Nephron progenitor cell (in vitro differentiated cells): Measurements from ENCODE around the gene RAB36.
A peak's percentile ranks its signal among the peaks of the same experiment; 100 is the strongest.

Experiments used
- DNase-seq: peaks from one replicate; pipeline ENCODE4 v3.0.0; 2021
- H3K27ac Mint-ChIP-seq: 2 replicates; pipeline ENCODE4 v1.8.0; 2021; ENCODE audit warnings: mild to moderate bottlenecking, moderate library complexity, mixed read lengths
- H3K27me3 Mint-ChIP-seq: 2 replicates; pipeline ENCODE4 v1.8.0; 2021; ENCODE audit warnings: mild to moderate bottlenecking, low read depth, mixed read lengths; ENCODE audit not compliant: poor library complexity
- H3K36me3 Mint-ChIP-seq: 2 replicates; pipeline ENCODE4 v1.8.0; 2021; ENCODE audit warnings: low read depth, mixed read lengths
- H3K4me1 Mint-ChIP-seq: 2 replicates; pipeline ENCODE4 v1.8.0; 2021; ENCODE audit warnings: mixed read lengths
- H3K4me3 Mint-ChIP-seq: 2 replicates; pipeline ENCODE4 v1.8.0; 2021; ENCODE audit warnings: mild to moderate bottlenecking, moderate library complexity, mixed read lengths
- H3K9me3 Mint-ChIP-seq: 2 replicates; pipeline ENCODE4 v1.8.0; 2021; ENCODE audit warnings: mild to moderate bottlenecking, moderate library complexity, mixed read lengths
- CTCF ChIP-seq: fragments of 200-600 bp; sonication (generic); IDR thresholded peaks from 2 replicates; pipeline ENCODE4 v1.5.0; 2021; ENCODE audit warnings: antibody characterized with exemption

The RAB36 gene

DNA sequence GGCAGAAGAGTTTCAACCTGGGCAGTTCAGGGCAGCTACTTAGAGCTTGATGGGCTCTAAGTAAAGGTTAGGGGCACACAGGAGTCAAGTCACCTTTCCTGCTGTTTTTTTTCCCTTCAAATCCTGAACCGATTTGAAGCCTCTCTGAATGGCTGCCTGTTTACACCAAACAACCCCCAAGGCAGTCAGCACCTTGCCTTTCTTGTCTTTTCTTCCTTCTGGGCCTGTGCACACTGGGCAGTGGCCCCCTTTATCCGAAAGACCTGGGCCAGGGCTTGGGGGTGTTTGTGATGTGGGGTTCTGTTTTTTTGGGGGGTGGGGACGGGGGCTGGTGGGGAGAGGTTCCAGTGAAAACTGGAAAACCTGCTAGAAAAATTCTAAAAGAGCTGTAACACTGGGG lies 7.8 kb upstream of the RAB36 start:
- peaks cover 2% of the 10 kb centered on the region for H3K27me3 Mint-ChIP-seq
- H3K4me1 Mint-ChIP-seq = peaks cover 33% of the 10 kb centered on the region
- H3K27ac Mint-ChIP-seq = no peak overlapping the region
- DNase-seq = no peak
- no peaks in the 10 kb centered on the region for H3K36me3 Mint-ChIP-seq
- H3K9me3 Mint-ChIP-seq = no peaks in the 10 kb centered on the region
- TF ChIP-seq CTCF = no peak
- H3K4me3 Mint-ChIP-seq = no peak overlapping the region

DNA sequence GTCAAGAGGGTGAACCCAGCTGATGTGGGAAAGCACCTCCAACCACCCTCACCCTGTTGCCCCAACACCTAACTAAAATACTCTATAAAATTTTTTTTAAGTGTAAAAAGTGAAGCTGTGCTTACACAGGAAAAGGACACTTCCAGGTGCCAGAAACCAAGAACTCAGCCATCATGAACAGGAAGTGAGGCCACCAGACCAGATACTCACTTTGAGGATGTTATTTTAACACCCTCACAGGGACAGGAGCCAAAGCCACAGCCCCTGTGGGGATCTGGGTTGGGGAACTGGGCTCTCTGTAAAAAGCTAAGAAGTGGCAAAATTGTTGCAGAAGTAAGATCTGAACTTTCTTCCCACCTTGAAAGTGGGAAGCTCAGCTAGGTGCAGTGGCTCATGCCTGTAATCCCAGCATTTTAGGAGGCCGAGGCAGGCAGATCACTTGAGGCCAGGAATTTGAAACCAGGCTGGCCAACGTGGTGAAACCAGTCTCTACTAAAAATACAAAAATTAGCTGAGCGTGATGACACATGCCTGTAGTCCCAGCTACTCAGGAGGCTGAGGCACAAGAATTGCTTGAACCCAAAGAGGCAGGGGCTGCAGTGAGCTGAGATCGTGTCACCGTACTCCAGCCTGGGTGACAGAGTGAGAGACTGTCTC lies 7.2 kb upstream of the RAB36 start:
- H3K4me3 Mint-ChIP-seq = peak overlapping the region; percentile 62
- no peak for TF ChIP-seq CTCF
- H3K36me3 Mint-ChIP-seq = no peaks in the 10 kb centered on the region
- DNase-seq = no peak
- H3K27ac Mint-ChIP-seq = no peak overlapping the region
- peaks cover 38% of the 10 kb centered on the region for H3K4me1 Mint-ChIP-seq
- peaks cover 2% of the 10 kb centered on the region for H3K27me3 Mint-ChIP-seq
- no peaks in the 10 kb centered on the region for H3K9me3 Mint-ChIP-seq

GRCh38 chr22:23138584-23139435 lies 6.5 kb upstream of the RAB36 start:
- H3K4me3 Mint-ChIP-seq = peak overlapping the region; percentile 62

DNA sequence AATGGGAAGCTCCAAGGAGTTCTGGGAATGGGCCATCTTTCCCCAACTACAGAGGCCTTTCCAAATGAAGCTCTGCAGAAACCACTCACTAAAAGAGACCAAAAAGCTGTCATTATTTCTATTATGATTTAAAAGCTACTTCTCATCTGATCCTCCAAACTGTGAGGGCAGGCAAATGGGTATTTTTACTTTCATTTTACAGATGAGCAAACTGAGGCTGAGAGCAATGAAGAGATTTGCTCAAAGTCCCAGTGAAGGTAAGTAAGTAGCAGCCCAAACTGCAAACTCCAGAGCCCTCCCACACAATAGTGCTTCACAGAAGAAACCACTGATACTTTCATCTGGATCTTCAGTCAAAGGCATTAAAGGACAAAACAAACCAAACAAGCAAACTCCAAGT lies 4.9 kb upstream of the RAB36 start:
- no peak for TF ChIP-seq CTCF
- Mint-ChIP-seq H3K4me1 (peaks cover 53% of the 10 kb centered on the region), H3K9me3 (no peaks in the 10 kb centered on the region), H3K27ac (no peak overlapping the region), H3K36me3 (no peaks in the 10 kb centered on the region), H3K27me3 (no peaks in the 10 kb centered on the region), H3K4me3 (no peak overlapping the region)
- no peak for DNase-seq

More at GRCh38 chr22:23138584-23139435, 6.5 kb upstream of the RAB36 start:
- Mint-ChIP-seq H3K9me3 (no peaks in the 10 kb centered on the region), H3K27me3 (peaks cover 2% of the 10 kb centered on the region), H3K36me3 (no peaks in the 10 kb centered on the region), H3K27ac (no peak overlapping the region), H3K4me1 (peaks cover 43% of the 10 kb centered on the region)
- TF ChIP-seq CTCF = no peak
- no peak for DNase-seq

GRCh38 chr22:23142546-23143105 lies 2.7 kb upstream of the RAB36 start:
- Mint-ChIP-seq H3K9me3 (no peaks in the 10 kb centered on the region), H3K27ac (peak overlapping the region; percentile 89), H3K36me3 (no peaks in the 10 kb centered on the region), H3K4me1 (peaks cover 73% of the 10 kb centered on the region), H3K4me3 (peak overlapping the region; percentile 69), H3K27me3 (no peaks in the 10 kb centered on the region)
- no peak for DNase-seq
- TF ChIP-seq CTCF = no peak
